Esophagus (tissue), 2 donors: ENCODE results near the gene CD300LG. TPM values are rescaled to one million over a fixed set of nuclear protein-coding genes. Genes with fewer than 3 reads are reported as not detected.

ENCODE experiments used
- H3K27ac ChIP-seq, 2 donors: one replicate each; pipeline ENCODE4 v1.5.1; 2013; ENCODE audit warnings: low read depth in 2 of 2, mild to moderate bottlenecking in 2 of 2, inconsistent platforms in 1 of 2, low read length in 1 of 2, moderate library complexity in 1 of 2
- H3K27me3 ChIP-seq, 2 donors: one replicate each; pipeline ENCODE4 v1.6.1; 2013; ENCODE audit warnings: low read length in 2 of 2, control low read depth in 1 of 2, mild to moderate bottlenecking in 1 of 2; ENCODE audit not compliant: insufficient read depth in 2 of 2, control insufficient read depth in 1 of 2
- H3K36me3 ChIP-seq, 2 donors: one replicate each; pipeline ENCODE4 v1.6.1; 2013; ENCODE audit warnings: low read length in 1 of 2; ENCODE audit not compliant: control insufficient read depth in 2 of 2, insufficient read depth in 2 of 2
- H3K4me1 ChIP-seq, 2 donors: one replicate each; pipeline ENCODE4 v1.6.1; 2013; ENCODE audit warnings: low read length in 1 of 2; ENCODE audit not compliant: control insufficient read depth in 2 of 2, insufficient read depth in 2 of 2
- H3K4me3 ChIP-seq, 2 donors: one replicate each; pipeline ENCODE4 v1.5.1; 2013; ENCODE audit warnings: low read length in 2 of 2, mild to moderate bottlenecking in 2 of 2, low read depth in 1 of 2, moderate library complexity in 1 of 2
- H3K9me3 ChIP-seq, 2 donors: one replicate each; pipeline ENCODE4 v1.6.1; 2013; ENCODE audit warnings: mild to moderate bottlenecking in 2 of 2, low read depth in 1 of 2, low read length in 1 of 2, moderate library complexity in 1 of 2; ENCODE audit not compliant: control insufficient read depth in 2 of 2, insufficient read depth in 1 of 2
- WGBS, 2 donors: extraction: QIAGEN DNeasy Blood & Tissue Kit; methylation state at CpG; one replicate each; pipeline ENCODE4 v1.1.7; 2013; 5-methylcytosine and 5-hydroxymethylcytosine counted together
- polyA plus RNA-seq, 2 donors: library from polyadenylated mRNA; stranded (reverse); fragments of 200-250 nt; gene quantifications; one replicate each; pipeline ENCODE4 v1.2.3, GENCODE V29; 2013
- donor health status: healthy with polysubstance abuse.
- donor health status: Bipolar disorder and iron deficiency.

Gene CD300LG
- polyA plus RNA-seq, 2 donors = 0.47 to 0.48 TPM

DNA sequence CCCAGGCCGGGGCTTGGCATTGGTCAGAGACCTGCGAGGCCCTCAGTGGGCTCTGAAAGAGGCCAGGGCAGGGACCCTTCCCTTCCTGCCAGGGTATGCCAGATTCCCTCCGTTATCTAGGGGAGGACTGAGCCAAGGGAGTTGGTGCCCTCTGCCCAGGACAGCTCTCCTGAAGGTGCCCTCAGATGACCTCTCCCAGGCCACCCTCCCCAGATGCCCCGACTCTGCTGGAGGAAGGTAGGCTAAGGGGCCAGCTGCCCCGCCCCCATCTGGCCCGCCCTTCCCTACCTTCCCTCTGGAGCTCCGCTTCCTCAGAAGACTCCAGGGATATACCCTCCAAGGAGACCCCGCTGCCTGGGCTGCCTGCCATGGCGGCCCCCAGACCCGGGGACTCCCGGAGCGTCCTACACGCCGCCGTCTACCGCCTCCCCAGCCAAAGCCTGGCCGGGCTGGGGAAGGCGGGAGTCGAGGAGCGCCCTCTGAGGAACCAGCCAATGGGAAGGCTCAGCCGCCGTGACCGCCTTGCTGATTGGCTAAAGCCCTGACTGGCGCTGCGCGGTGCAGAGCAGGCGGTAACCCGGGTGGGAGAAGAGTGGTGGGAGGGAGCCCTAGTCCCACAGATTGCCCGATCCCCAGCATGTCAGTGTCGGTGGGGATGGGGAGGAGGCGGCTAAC lies 53.3 kb downstream of the CD300LG start:
- Histone ChIP-seq H3K4me1 (peaks cover 3 to 11% of the 10 kb centered on the region in 2 donors), H3K27me3 (no peaks in the 10 kb centered on the region), H3K27ac (no peak overlapping the region), H3K36me3 (no peaks in the 10 kb centered on the region), H3K9me3 (no peaks in the 10 kb centered on the region), H3K4me3 (peak overlapping the region in 1 of 2 donors; percentile 7)
- 3 to 4% methylated on average over 30 to 31 of the region's 31 CpGs for WGBS, 2 donors

DNA sequence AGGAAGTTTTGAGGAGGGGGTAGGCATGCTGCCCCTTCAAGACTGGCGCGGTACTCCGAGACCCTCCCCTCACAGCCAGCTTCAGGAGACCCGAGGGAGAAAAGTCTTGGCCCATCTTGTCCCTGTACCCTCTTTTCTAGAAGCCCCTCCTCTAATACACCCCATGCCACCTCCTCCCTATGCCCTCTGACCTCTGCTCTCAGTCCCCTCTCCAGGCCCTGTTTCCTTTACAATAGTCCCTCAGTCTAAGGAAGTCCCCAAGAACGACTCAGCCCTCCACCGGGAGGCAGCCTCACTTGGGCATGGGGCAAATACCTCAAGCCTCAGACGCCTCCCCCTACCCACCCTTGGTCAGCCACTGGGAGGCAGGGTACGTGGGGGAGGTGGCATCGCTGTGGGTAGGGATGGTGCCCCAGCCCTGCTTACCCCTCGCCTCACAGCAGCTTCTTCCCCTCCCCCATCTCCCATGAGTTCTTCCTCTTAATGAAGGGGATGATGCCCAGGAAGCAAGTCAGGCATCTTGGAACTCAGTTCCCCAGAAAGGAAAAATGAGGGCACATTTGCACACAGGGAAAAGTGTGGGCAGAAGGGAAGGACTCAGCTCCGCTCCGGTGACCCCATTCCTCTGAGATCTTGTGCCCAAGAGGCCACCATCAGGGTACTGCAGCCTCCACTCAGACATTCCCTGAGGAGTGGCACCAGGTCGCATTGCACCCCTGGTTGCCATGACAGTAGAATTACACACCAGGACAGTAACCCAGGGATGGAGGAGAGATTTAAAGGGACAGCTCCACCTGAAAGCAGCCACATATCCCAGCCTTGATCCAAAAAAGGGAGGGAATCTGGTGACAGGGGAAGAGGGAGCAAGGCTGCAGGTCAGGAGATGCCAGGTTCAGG lies 54.1 kb downstream of the CD300LG start:
- 27 to 39% methylated on average over 13 of the region's 13 CpGs for WGBS, 2 donors
- Histone ChIP-seq H3K4me1 (peaks cover 3 to 15% of the 10 kb centered on the region in 2 donors), H3K9me3 (no peaks in the 10 kb centered on the region), H3K4me3 (peak overlapping the region in 1 of 2 donors; percentile 7), H3K36me3 (no peaks in the 10 kb centered on the region), H3K27me3 (no peaks in the 10 kb centered on the region), H3K27ac (no peak overlapping the region)

DNA sequence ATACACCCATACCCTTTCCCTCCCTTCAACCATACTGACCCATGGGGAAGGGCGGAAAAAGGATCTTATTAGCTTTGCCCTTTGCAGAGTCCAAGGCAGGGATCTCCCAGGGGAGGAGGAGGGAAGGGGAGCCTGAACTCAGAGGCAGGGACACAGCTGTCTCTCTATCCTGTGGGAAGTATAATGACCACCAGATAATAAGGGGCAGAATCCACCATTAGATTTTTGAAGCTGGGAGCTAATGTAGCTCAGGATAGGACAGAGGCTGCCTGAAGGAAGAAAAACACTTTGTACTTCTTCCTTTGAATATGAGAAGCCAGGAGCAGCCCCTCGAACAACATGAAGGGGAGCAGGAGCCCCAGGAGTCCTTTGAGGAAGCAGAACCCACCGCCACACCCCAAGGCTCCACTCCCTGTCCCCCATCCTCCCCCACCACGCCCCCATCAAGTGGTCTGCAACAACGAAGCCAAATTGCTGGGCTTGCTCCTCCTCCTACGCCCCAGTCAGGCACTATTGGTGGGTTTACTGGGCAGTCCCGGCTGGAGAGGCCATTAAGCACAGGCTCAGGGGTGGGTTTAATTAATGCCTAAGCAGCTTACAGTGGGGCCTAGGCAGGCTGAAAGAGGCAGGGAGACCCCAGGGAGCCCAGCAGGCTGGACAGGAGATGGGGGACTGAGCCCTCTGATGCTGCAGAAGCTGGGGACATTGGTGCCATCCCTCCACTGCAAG lies 55.0 kb downstream of the CD300LG start:
- 70% methylated on average over 7 of the region's 7 CpGs for WGBS, 2 donors
- no peaks in the 10 kb centered on the region for H3K27me3 ChIP-seq

DNA sequence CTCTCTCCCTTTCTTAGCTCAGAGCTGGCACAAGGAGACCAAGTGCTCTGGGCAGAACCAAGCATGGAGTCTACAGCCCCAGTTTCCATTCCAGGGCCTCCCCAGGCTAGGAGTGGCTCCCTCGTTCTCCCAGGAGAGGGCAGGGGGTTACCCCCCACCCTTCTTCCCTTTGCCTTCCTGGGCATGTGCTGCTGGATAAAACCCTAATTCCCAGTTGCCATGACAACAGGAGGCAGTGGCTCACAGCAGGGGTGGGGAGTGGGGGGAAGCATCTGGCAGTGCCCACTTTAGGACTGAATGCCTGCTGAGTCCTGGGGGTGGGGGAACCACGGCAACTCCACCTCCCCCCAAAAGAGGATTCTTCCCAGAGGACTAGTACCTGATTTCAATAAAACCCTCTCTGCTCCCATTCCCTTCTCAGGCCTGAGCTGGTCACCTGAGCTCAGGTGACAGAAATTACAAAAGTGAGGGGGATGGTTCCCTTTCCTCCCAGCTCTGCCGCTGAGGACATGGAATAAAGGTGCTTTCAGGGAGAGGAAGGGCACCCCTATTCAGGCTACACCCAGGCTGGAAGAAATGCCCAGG lies 58.5 kb downstream of the CD300LG start:
- Histone ChIP-seq H3K4me1 (peaks cover 5 to 13% of the 10 kb centered on the region in 2 donors), H3K9me3 (no peaks in the 10 kb centered on the region), H3K27ac (no peak overlapping the region), H3K36me3 (no peaks in the 10 kb centered on the region), H3K27me3 (no peaks in the 10 kb centered on the region), H3K4me3 (no peak overlapping the region)
- WGBS, 2 donors = 32 to 34% methylated on average over 3 of the region's 3 CpGs

More for the DNA sequence above, 55.0 kb downstream of the CD300LG start:
- H3K4me3 ChIP-seq = no peak overlapping the region
- no peaks in the 10 kb centered on the region for H3K36me3 ChIP-seq
- H3K4me1 ChIP-seq = peaks cover 4 to 17% of the 10 kb centered on the region in 2 donors
- H3K27ac ChIP-seq = no peak overlapping the region
- no peaks in the 10 kb centered on the region for H3K9me3 ChIP-seq

DNA sequence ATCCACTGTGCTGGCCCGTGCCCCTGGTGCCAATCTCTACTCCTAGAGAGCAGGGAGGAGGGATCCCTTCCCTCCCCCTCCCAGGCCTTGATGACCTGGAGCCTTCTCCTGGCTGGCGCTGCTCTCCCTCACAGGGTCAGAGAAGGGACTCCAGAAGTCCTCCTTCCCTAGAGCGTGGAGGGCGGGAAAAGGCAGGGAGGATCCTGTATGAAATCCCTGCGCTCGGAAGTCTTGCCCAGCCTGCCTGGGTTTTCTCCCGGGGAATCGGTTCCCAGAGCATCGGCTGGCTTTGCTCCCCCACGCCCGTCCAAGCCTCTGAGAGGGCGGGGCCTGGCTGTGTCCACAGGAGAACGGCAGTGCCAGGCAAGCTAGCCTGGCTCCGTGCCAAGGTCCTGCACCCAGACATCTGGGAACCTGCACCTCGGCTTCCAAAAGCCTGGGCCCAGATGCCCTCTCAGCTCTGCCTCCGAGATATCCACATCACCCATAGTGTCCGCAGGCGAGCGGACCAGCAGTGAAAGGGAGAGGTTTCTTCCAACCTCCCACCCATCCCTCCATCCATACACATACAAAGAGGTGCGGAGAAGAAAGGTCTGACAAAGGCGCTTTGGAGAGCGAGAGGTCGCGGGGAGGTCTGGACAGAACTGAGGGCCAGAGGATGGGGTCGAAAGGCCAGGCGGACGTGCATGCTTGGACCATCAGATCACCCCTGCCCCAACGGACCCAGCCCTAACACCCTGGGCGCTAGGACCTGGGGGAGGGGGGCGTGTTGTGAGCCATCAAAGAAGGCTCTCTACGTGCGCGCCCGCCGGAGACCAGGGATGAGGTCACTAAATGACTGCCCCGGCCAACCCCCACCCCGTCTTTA lies 59.2 kb downstream of the CD300LG start:
- peak overlapping the region in 1 of 2 donors; percentile 34 for H3K27ac ChIP-seq
- no peaks in the 10 kb centered on the region for H3K36me3 ChIP-seq
- peak overlapping the region; percentile 31 to 49 for H3K4me3 ChIP-seq
- no peaks in the 10 kb centered on the region for H3K27me3 ChIP-seq
- peaks cover 2 to 9% of the 10 kb centered on the region in 2 donors for H3K4me1 ChIP-seq
- 4 to 5% methylated on average over 35 to 37 of the region's 37 CpGs for WGBS, 2 donors
- H3K9me3 ChIP-seq = no peaks in the 10 kb centered on the region

DNA sequence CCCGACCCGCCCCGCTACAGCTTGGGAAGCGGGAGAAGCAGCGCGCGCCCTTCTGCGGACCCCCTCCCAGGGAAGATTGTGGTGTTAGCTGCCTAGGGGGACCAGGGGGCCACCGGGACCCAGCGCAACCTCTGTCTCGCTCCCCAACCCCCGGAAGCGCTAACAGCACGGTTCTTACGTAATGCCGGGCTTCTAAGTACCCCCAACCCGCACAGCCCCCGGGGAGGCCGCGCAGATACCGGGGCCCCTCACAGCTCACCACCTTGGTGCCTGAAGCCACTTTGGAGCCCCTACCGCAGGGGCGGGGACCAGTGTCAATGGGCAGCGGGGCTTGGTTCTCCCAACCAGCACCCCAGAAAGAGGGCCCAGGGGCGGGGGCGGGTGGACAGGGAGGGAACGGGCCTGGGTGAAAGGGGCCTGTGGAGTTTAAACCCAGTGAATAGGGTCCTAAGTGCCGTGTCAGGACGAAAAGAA lies 60.0 kb downstream of the CD300LG start:
- Histone ChIP-seq H3K4me3 (peak overlapping the region; percentile 46 to 49), H3K9me3 (no peaks in the 10 kb centered on the region), H3K27ac (peak overlapping the region; percentile 67 to 86), H3K36me3 (no peaks in the 10 kb centered on the region), H3K4me1 (peaks cover 2 to 9% of the 10 kb centered on the region in 2 donors), H3K27me3 (no peaks in the 10 kb centered on the region)
- WGBS, 2 donors = 0 to 1% methylated on average over 27 to 29 of the region's 29 CpGs

DNA sequence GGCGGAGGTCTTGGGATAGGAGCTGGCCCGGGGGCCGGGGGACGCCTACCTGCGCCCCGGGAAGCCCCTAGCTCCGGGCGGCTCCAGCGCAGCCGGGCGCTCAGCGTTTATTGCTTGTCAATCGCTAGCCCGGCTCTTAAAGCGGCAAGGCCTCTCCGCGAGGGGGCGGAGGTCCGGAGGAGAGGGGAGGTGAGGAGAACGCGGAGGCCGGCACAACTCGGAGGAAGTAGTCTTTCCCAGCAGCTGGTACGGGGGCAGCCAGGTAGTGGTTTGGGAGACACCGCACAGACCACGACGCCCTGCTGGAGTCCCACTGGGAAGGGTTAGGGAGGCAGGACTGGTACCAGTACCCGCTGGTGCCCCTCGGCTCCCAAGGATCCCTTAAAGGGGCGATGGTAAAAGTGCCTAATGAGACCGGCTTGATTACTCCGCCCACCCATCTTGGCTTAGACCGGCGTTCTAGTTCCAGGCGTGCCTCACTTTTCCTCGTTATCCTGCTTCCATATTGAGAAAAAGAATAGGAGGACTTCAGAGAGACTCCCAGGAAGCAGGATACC lies 60.5 kb downstream of the CD300LG start, which contains the start of gene MPP2:
MPP2 (minus strand) TSS at position 112 of the 557 bp plus-strand sequence. CDS start 3,076 bp downstream, outside the sequence.
- WGBS, 2 donors = 0 to 2% methylated on average over 36 of the region's 36 CpGs
- Histone ChIP-seq H3K4me1 (peaks cover 2 to 9% of the 10 kb centered on the region in 2 donors), H3K4me3 (peak within 1 kb of the TSS; percentile 46 to 49), H3K36me3 (no peaks in the 10 kb centered on the region), H3K9me3 (no peaks in the 10 kb centered on the region), H3K27ac (peak within 1 kb of the TSS; percentile 67 to 86), H3K27me3 (no peaks in the 10 kb centered on the region)

DNA sequence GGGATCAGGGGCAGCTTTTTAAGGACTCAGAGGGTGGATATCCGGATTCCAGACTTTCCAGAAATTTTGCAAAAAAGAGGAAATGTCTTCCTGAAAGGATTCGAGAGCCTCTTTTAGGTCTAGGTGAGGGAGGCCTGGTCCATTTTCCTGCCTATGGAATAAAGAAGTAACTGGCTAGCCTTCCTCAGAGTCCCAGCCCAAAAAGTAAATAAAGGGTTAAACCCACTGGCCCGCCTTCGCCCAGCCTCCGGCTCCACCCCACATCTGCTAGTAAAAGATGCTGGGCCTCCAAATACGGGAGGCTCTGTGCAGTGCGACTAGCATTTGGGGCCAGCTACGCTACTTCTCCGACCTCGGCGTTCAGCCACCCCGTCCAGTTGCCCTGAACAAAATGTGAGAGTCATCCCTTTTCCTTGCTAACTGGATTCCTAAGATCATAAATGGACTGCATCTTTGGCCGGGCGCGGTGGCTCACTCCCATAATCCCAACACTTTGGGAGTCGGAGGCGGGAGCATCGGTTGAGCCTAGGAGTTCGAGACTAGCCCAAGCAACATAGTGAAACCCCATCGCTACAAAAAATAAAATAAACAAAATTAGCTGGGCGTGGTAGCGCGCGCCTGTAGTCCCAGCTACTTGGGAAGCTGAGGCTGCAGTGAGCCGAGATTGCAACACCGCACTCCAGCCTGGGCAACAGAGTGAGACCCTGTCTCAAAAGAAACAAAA lies 61.2 kb downstream of the CD300LG start:
- Histone ChIP-seq H3K4me3 (peak overlapping the region in 1 of 2 donors; percentile 49), H3K27me3 (no peaks in the 10 kb centered on the region), H3K27ac (peak overlapping the region; percentile 67 to 86), H3K4me1 (peaks cover 2 to 9% of the 10 kb centered on the region in 2 donors), H3K36me3 (no peaks in the 10 kb centered on the region), H3K9me3 (no peaks in the 10 kb centered on the region)
- 22 to 26% methylated on average over 26 of the region's 26 CpGs for WGBS, 2 donors
